Upper lobe of left lung (tissue), 6 donors: Measurements from ENCODE around the gene AP2A2. TPM values are rescaled to one million over a fixed set of nuclear protein-coding genes. Genes with fewer than 3 reads are reported as not detected.

Experiments used
- ATAC-seq, 2 donors: fragments of 200-7000 bp; cut with Tn5 transposase; one replicate each; pipeline ENCODE4 v1.9.1; 2022; ENCODE audit warnings: mild to moderate bottlenecking in 2 of 2, moderate library complexity in 2 of 2; ENCODE audit not compliant: low FRiP score in 2 of 2
- DNase-seq, 2 donors: peaks; one replicate each; pipeline ENCODE4 v3.0.0-alpha.2; 2019 to 2020
- H3K27ac ChIP-seq, 4 donors: fragments of 200-600 bp; sonication (generic); one replicate each; pipeline ENCODE4 v1.5.1; 2016 to 2019
- H3K27me3 ChIP-seq, 4 donors: fragments of 200-600 bp; sonication (generic); one replicate each; pipeline ENCODE4 v1.5.1; 2017 to 2019
- H3K36me3 ChIP-seq, 4 donors: fragments of 200-600 bp; sonication (generic); one replicate each; pipeline ENCODE4 v1.5.1; 2016 to 2019
- H3K4me1 ChIP-seq, 4 donors: fragments of 200-600 bp; sonication (generic); one replicate each; pipeline ENCODE4 v1.5.1; 2018 to 2019
- H3K4me3 ChIP-seq, 4 donors: fragments of 200-600 bp; sonication (generic); one replicate each; pipeline ENCODE4 v1.5.1; 2017 to 2019; ENCODE audit warnings: mild to moderate bottlenecking in 2 of 4, moderate library complexity in 1 of 4
- H3K9me3 ChIP-seq, 4 donors: fragments of 200-600 bp; sonication (generic); one replicate each; pipeline ENCODE4 v1.5.1; 2018 to 2019
- EP300 ChIP-seq, 4 donors: sonication (generic); formaldehyde crosslinking; IDR thresholded peaks; one replicate each; pipeline ENCODE4 v1.5.1; 2017; ENCODE audit warnings: antibody characterized with exemption in 4 of 4, control low read depth in 2 of 4
- POLR2A ChIP-seq, 4 donors: fragments of 450-650 bp; IDR thresholded peaks; one replicate each; pipeline ENCODE4 v1.5.1; 2016 to 2017; ENCODE audit warnings: antibody characterized with exemption in 4 of 4, mild to moderate bottlenecking in 2 of 4
- POLR2AphosphoS5 ChIP-seq, 2 donors: sonication (generic); formaldehyde crosslinking; IDR thresholded peaks; one replicate each; pipeline ENCODE4 v1.5.1; 2017; ENCODE audit warnings: antibody characterized with exemption in 2 of 2
- WGBS, 2 donors: methylation state at CpG; one replicate each; pipeline ENCODE4 v1.1.5; 2017 to 2018; 5-methylcytosine and 5-hydroxymethylcytosine counted together
- total RNA-seq, 6 donors: library from RNA; depleted of rRNA in 4 of 6; stranded (reverse); fragments of >200 nt in 4 of 6; gene quantifications; one replicate each; pipeline versions ENCODE4 v1.1.0 to v1.2.1, GENCODE V29; 2016 to 2021
- TF ChIP-seq, protein P1 (sequence below), 6 experiments: fragments of 450-650 bp in 4 of 6; fragments of 200-600 bp in 2 of 6; sonication (generic) in 2 of 6; IDR thresholded peaks; one replicate each; pipeline ENCODE4 v1.5.1; 2016 to 2019; ENCODE audit warnings: antibody characterized with exemption in 6 of 6
- donor health status: DM: no; HTN: no; CAD: no; lungs with moderate emphysema.
- donor health status: DM: no; HTN: yes; CAD: no; lungs with severe emphysema.

AP2A2 gene
- total RNA-seq, 6 donors from 2014 or later: 55.7 to 273 (median 103) TPM

DNA sequence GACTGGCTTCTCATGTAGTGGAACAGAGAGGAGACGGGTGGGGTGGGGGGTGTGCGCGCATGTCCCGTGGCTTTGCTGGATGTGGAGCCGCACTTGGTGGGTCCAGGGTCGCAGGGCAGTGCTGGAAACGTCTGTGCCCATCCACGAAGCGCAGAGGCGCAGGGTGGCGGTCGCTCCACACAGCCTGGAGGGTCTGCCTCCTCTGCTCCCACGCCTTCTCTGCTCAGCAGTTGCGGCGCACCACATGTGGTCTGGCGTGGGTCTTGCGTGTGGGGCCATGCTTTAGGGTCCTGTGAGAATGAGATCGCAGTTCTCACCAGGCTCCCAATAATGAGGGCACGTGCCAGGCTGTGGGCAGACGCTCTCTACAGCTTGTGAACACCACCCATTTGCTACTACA lies 60.2 kb downstream of the AP2A2 start:
- TF ChIP-seq POLR2A (IDR thresholded peaks at IDR 0.05) (no peak), POLR2AphosphoS5 (IDR thresholded peaks at IDR 0.05) (no peak), EP300 (IDR thresholded peaks at IDR 0.05) (no peak)
- TF ChIP-seq, protein P1, sequence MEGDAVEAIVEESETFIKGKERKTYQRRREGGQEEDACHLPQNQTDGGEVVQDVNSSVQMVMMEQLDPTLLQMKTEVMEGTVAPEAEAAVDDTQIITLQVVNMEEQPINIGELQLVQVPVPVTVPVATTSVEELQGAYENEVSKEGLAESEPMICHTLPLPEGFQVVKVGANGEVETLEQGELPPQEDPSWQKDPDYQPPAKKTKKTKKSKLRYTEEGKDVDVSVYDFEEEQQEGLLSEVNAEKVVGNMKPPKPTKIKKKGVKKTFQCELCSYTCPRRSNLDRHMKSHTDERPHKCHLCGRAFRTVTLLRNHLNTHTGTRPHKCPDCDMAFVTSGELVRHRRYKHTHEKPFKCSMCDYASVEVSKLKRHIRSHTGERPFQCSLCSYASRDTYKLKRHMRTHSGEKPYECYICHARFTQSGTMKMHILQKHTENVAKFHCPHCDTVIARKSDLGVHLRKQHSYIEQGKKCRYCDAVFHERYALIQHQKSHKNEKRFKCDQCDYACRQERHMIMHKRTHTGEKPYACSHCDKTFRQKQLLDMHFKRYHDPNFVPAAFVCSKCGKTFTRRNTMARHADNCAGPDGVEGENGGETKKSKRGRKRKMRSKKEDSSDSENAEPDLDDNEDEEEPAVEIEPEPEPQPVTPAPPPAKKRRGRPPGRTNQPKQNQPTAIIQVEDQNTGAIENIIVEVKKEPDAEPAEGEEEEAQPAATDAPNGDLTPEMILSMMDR (IDR thresholded peaks at IDR 0.05): no peak
- Histone ChIP-seq H3K27me3 (no peaks in the 10 kb centered on the region), H3K27ac (peak overlapping the region in 1 of 4 donors; percentile 13), H3K9me3 (no peaks in the 10 kb centered on the region), H3K4me1 (peaks cover 4 to 32% (median 16%) of the 10 kb centered on the region in 4 donors), H3K4me3 (no peak overlapping the region), H3K36me3 (peaks cover 32 to 92% (median 73%) of the 10 kb centered on the region in 4 donors)
- 96% methylated on average over 9 to 20 of the region's 20 CpGs for WGBS, 2 donors
- DNase-seq (no peak), ATAC-seq (no peak)

DNA sequence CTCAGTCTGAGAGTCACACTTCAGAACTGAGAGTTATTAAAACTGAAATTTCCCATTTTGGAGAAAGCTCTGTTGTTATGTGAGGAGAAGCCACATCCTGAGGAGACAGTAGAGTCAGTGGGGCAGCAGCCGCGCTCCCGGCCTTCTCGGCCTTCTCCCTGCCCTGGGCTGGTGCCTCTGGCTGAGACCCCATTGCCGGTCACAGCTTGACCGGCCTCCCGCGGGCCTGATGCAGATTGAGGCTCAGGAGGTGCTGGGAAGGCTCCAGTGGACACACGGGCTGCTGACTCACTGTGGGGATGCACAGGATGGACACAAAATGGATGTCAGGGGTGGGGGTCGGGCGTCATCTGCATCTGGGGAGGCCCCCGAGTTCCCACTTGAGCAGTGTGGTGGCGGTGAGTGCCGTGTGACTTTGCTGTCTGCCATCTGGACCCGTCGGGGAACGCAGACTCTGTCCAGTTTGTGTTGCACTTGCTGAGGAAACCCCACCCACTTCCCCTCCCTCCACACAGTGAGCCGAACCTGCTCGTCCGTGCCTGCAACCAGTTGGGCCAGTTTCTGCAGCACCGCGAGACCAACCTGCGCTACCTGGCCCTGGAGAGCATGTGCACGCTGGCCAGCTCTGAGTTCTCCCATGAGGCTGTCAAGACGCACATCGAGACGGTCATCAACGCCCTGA lies 60.7 kb downstream of the AP2A2 start:
- ATAC-seq: peak; percentile 50 to 87
- 70 to 77% methylated on average over 21 to 28 of the region's 28 CpGs for WGBS, 2 donors

DNA sequence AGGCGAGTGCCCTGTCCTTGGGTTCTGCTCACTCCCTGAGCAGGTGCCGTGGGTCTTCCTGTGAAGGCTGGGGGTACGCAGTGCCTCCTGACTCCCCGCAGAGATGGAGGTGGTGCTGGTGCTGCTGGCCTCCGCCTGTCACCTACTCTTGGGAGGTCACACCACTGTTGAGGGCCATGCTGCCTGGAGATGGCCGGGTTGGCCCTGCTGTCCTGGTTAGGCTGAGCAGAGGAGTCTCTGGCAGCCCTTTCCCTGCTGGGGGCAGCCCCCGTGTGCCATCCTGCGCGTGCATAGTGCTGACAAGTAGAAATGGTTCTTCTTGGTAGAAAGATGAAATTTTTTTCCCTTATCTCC lies 61.3 kb downstream of the AP2A2 start:
- Histone ChIP-seq H3K27me3 (no peaks in the 10 kb centered on the region), H3K36me3 (peaks cover 30 to 92% (median 79%) of the 10 kb centered on the region in 4 donors), H3K4me3 (no peak overlapping the region), H3K27ac (no peak overlapping the region), H3K9me3 (no peaks in the 10 kb centered on the region), H3K4me1 (peaks cover 4 to 24% (median 10%) of the 10 kb centered on the region in 4 donors)
- ATAC-seq (no peak), DNase-seq (no peak)
- 95 to 96% methylated on average over 7 to 9 of the region's 9 CpGs for WGBS, 2 donors
- TF ChIP-seq EP300 (IDR thresholded peaks at IDR 0.05) (no peak), POLR2A (IDR thresholded peaks at IDR 0.05) (no peak), POLR2AphosphoS5 (IDR thresholded peaks at IDR 0.05) (no peak)
- TF ChIP-seq, protein P1 (IDR thresholded peaks at IDR 0.05): no peak

More for the DNA sequence above, 60.7 kb downstream of the AP2A2 start:
- H3K9me3 ChIP-seq: no peaks in the 10 kb centered on the region
- no peak overlapping the region for H3K4me3 ChIP-seq
- DNase-seq: peak in 1 of 2 donors; percentile 82
- peaks cover 4 to 29% (median 14%) of the 10 kb centered on the region in 4 donors for H3K4me1 ChIP-seq
- no peaks in the 10 kb centered on the region for H3K27me3 ChIP-seq
- peaks cover 30 to 92% (median 76%) of the 10 kb centered on the region in 4 donors for H3K36me3 ChIP-seq
- H3K27ac ChIP-seq: peak overlapping the region in 1 of 4 donors; percentile 13
- no peak for TF ChIP-seq POLR2A (IDR thresholded peaks at IDR 0.05)
- TF ChIP-seq, protein P1 (IDR thresholded peaks at IDR 0.05): no peak
- no peak for TF ChIP-seq POLR2AphosphoS5 (IDR thresholded peaks at IDR 0.05)
- no peak for TF ChIP-seq EP300 (IDR thresholded peaks at IDR 0.05)

DNA sequence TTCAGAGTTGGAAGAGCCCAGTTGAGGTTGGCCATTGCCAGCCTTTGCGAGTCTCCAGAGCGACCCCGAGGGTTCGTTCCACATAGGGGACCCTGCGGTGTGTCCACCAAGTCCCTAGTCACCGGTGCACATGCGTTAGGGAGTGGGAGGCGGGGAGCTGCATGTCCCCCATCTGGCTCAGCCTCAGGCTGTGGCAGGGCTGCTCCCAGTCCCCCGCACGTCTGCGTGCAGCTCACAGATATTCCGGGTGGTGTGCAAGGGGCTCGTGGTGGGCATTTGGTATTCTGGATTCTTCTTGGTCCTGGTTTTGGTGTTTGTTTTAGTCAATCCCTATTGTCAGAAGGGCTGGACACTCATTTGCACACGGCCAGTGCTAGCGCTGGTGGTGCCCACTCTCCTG lies 62.0 kb downstream of the AP2A2 start:
- DNase-seq: no peak

More for the DNA sequence above, 62.0 kb downstream of the AP2A2 start:
- Histone ChIP-seq H3K36me3 (peaks cover 33 to 92% (median 83%) of the 10 kb centered on the region in 4 donors), H3K4me1 (peaks cover 4 to 22% (median 10%) of the 10 kb centered on the region in 4 donors), H3K4me3 (no peak overlapping the region), H3K9me3 (no peaks in the 10 kb centered on the region), H3K27ac (no peak overlapping the region), H3K27me3 (no peaks in the 10 kb centered on the region)
- 95 to 96% methylated on average over 14 to 15 of the region's 15 CpGs for WGBS, 2 donors
- ATAC-seq: no peak
- no peak for TF ChIP-seq EP300 (IDR thresholded peaks at IDR 0.05)
- TF ChIP-seq, protein P1 (IDR thresholded peaks at IDR 0.05): no peak
- TF ChIP-seq POLR2AphosphoS5 (IDR thresholded peaks at IDR 0.05): no peak
- no peak for TF ChIP-seq POLR2A (IDR thresholded peaks at IDR 0.05)
